Activated T-cell treated with anti-CD3 and anti-CD28 coated beads, Interleukin-2, amount 50 U/mL, for 1 hour (primary cell): ENCODE results near the gene HHAT.
"Not testable (repeated sequence)": the region's sequence is repeated elsewhere in the genome, so short reads cannot be mapped to it uniquely, and the experiment has no call there.

Experiments
- DNase-seq: peaks from one replicate; pipeline ENCODE4 v3.0.0-alpha.2; 2020

The HHAT gene

DNA sequence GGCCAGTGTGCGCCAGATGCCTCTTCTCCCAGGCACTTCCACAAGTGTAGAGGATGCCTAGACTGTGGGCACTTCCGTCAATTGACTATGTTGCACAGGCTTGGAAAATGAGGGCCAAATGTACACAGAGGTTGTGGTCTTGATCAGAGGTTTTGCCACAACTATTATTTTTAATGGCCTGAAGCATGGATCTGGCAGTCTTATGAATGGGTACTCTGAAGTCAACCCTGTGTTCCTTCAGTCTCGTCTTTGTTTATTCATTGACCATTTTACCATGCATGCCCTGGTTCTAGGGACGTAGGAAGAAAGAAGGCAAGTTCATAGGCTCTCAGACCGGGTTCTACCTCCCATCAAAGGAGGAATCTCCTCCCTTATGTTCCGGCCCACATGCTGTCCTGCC, 329.1 kb downstream of the HHAT start:
- no peak for DNase-seq

GRCh38 chr1:210661520-210661919, 332.8 kb downstream of the HHAT start:
- DNase-seq = not testable (repeated sequence)

DNA sequence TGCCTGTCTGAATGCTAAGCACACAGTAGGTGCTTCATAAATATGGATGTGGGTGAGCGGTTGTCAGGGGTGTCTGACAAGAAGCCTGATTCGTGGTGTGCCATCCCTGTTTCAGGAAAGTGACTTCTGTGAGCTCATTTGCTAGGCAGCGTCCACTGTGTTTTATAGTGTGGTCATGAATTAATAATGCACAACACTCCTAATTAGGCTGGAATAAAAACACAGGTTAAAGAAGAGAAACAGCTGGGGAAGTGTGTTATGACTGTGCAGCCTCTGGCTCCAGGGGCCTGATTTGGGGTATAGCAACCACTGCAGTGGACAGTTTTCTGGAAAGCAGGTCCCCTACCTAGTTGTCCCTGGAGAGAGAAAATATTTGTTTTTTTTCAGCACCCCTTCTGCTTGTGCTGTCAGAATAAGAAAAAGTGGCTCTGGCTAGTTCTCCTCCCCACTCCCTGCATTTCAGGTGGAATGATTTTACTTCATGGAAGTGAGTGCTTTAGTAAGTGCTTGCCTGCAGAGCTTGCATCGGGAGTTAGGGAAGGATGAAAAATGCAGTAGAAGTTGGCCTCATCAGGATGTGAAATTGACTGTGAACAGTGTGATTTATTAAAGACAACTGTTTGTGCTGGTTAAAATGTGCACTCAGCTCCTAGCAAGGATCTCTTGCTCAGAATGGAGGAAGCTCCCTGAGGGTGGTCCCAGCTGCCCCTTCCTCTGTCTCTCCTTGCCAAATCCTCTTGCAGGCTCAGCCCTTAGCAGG, 333.8 kb downstream of the HHAT start:
- no peak for DNase-seq

- DNase-seq = no peak
Observed at GRCh38 chr1:210663730-210664573, 335.2 kb downstream of the HHAT start.

DNA sequence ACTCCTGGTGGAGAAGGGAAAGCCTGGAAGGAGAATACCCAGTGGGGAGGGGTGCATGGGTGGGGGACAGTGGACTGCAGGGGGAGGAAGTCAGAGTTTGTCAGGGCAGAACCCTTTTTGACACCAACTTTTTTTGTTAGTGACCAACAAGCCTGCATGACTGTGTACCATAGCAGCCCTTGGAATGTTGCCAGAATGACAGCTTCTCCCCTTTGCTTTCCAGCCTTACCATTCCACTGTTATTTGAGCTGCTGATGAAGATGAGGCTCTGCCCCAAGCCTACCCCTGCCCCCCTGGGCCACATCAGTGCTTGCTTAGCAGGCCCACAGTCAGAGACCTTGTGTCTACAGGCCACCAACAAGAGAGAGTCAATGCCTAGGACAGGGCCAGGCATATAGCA, 341.2 kb downstream of the HHAT start:
- DNase-seq = no peak

- DNase-seq = no peak
Observed at GRCh38 chr1:210674151-210674550, 345.4 kb downstream of the HHAT start.

GRCh38 chr1:210676539-210676938, 347.8 kb downstream of the HHAT start:
- no peak for DNase-seq

DNA sequence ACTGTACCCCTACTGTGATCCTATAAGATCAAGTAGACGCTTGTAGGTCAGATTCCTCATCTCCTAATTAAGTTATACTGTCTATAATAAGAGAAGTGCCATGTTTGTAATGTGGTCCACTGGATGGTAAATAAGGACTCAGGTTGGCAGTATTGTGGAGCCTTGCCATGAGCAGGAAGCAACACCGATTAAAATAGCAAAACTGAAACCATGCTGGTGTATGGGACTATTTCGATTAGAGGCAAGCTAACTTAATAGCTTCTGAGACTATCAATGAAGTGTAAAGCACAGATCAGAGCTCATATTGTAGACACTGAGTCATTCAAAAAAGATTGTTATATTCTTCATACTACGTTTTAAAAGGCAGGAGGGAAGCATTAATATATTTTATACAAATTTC, 348.8 kb downstream of the HHAT start:
- DNase-seq = no peak

- no peak for DNase-seq
Observed at GRCh38 chr1:210678306-210678705, 349.6 kb downstream of the HHAT start.

DNA sequence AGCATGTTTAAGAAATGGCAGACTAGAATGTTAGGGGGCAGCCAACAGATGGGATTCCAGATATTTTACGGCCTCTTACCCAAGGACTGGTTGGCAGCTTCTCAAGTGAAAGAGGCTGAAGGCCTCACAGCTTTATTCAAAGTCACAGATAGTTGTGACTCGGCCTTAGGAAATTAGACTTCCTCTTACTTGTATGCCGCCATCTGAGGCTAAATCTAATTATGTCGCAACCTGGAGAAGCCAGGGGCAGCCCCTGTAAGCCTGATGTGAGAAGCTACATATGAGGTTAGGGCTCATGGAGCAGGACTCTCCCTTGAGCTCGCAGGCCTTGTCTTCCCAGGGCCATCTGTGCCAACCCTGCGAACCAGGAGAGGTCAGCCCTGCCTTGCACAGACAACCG, 352.5 kb downstream of the HHAT start:
- no peak for DNase-seq

- DNase-seq = no peak
Observed at GRCh38 chr1:210683403-210684047, 354.8 kb downstream of the HHAT start.

DNA sequence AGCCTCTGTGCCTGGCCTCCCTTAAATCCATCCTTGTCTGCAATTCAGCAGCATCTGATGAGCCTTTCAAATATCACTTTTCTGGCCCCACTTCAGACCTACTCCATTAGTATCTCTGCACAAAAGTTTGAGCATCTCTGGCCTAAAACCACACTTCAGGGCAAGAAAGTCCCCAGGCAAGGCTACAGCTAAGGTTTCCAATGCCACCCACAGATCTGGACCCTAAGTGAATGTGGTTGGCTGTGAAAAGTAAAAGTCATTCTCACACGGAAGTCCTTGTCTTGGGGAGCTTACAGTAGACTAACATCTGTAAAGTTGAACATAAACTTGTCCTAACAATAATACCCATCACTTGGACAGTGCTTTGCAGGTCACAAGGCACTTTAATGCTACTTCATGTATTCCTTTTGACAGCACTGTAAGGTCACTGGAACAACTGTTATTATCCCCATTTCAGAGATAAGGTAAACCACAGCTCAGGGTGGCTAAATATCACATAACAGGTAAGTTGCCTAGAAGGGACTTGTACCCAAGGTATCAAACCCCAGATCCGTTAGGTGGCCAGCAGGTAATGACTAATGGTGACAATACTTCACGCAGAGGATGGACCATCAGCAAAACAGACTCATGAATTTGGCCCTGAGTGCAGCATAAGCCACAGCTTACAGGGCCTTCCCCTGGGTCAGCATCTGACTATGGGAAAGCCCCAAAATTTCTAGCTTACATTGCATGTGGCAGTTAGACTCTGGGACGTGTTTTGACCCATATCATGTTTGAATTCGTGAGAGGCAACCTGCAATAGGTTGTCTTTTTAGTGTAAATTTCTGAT, 356.0 kb downstream of the HHAT start:
- DNase-seq = no peak

DNA sequence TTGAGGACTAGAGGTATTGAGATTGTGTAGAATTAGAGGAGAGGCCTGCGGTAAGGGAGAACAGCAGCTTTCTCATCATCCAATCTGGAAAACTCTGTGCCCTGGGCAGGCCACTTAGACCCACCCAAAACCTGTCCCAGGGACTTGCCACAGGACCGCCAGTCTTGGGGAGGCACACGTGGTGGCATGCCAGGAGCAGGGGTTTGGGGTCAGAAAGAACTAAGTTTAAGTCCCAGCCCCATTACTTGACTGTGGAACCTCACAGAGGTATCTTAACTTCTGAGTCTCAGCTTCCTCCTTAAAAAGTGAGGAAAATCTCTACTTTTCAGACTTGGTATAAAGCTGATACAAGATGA, 356.6 kb downstream of the HHAT start:
- DNase-seq = no peak

DNA sequence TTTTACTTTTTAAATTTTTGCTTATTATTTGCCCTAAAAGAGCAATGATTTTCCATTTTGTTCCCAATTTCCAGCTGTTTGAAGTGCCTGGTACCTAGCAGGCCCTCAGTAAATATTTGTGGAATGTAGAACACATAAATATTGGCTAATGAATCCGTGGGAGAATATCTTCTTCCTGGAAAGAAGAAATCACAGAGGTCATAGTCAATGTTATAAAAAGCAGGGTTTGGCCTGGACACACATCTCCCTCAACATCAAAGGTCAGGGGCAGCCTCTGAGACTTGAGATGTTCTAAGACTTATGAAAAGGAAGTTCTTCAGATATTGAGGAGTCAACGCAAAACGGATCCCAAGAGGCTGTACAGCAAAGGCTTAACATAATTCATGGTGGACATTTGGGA, 358.1 kb downstream of the HHAT start:
- DNase-seq = no peak

DNA sequence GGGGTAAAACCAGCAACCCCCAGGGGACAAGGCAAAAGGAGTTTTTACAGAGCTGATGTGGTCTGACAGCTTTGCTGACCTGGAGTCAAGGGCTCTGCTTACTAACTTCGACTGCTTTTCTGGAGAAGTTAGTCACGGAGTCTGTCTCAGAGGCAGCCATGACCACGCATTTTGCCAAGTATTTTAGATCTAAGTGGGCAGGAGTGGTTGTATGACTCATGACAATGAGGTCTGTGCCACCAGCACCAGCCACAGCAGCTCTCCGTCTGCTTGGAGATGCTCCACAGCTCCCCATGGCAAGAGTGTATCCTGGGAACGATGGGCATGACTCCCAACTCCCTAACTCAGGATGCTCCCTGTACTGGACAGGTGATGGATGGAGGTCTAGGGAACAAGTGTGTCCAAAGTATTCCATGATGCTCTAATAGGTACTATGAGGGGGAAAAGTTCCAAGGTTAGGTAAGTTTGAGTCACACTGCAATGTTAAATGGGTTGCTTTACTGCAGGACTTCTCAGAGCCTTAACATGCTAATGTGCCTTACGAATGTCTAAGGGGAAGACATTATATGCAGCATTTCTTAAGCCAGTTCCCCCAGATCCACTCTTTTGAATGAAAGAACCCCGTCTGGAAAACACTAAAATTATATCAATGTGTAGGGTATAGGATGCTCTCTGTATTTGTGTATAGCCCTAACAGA, 359.0 kb downstream of the HHAT start:
- no peak for DNase-seq

GRCh38 chr1:210688512-210689234, 360.0 kb downstream of the HHAT start:
- DNase-seq = no peak

- no peak for DNase-seq
Observed at GRCh38 chr1:210689826-210690225, 361.1 kb downstream of the HHAT start.

DNA sequence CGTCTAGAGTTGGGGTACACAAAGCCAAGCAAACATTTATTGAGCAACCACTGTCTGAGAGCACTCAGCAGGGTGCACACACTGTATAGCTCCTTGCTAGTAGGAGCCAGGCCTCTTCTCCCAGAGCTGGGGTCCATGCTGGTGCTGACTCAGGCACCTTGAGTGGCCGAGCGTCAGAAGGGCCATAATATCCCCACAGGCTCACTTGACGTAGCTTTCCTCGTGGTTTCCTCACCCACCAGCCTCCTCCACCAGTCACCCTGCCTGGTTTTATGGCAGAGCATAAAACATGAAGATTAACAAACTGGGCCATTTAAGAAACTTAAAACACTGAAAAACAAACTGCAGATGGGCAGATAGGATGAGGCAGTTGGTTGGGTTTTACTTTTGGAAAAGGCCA, 361.5 kb downstream of the HHAT start:
- no peak for DNase-seq

GRCh38 chr1:210691039-210691610, 362.4 kb downstream of the HHAT start:
- no peak for DNase-seq

DNA sequence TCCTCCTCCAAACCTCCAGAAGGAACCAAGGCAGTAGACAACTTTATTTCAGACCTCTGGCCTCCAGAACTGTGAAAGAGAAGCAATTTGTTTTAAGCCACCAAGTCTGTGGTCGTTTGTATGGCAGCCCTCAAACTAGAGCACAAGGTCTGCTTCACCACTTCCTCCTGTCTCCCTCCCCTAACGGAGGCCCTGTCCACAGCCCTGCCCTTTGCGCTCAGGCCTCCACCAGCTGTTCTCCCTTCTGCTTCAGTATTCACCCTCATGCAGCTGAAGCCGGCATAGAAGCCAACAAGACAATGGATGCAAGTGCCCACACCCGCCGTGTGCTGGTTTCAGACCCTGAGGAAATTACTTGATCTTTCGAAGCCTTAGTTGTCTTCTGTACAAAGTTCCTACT, 364.1 kb downstream of the HHAT start:
- DNase-seq = no peak

DNA sequence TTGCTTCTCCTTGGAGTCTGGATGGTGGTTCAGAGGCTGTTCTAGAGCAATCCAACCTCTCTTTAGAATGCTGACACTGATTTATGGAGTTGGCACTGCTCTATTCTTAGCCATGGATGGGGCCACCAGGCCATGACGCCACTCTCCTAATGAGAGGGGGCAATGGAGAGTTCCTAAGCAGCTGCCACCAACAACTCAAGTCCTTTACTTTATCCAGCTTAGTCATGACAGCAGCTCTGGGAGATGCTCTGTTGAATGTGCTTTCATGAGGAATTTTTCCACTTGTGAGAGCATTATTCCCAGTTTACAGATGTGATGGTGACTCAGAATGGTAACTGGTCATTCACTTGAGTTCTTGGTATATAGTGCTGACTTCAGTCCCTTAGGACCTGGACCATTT, 366.3 kb downstream of the HHAT start:
- DNase-seq = no peak
